GM12878 (cell line): Measurements from ENCODE around the gene SYMPK. TPM values are rescaled to one million over a fixed set of nuclear protein-coding genes. Genes with fewer than 3 reads are reported as not detected.

ENCODE experiments used
- ATAC-seq: fragments of 200-7000 bp; cut with Tn5 transposase; 3 replicates; pipeline ENCODE4 v1.9.1; 2020; ENCODE audit warnings: mild to moderate bottlenecking, moderate library complexity
- BruUV-seq: library from RNA; stranded (reverse); fragments of 400-500 nt; replicated peaks from 2 replicates; lab custom pipeline; 2021; lab: Mats Ljungman, UMichigan
- CTCF ChIA-PET: fragments of 300-600 bp; sonication (Branson Sonifier 250); formaldehyde crosslinking; extraction: SDS; loops from one replicate; lab custom pipeline; 2021; ENCODE audit warnings: inconsistent platforms; lab: Yijun Ruan, JAX
- POLR2A ChIA-PET: fragments of 350-600 bp; formaldehyde crosslinking; extraction: SDS; loops from one replicate; lab custom pipeline; 2021; ENCODE audit warnings: inconsistent platforms; lab: Charles Lee
- RAD21 ChIA-PET: fragments of 300-600 bp; sonication (Branson Sonifier 250); formaldehyde crosslinking; loops from one replicate; lab custom pipeline; 2023; ENCODE audit warnings: antibody characterized with exemption; ENCODE audit not compliant: unreplicated experiment; lab: Charles Lee
- SMC1A ChIA-PET: fragments of 300-600 bp; sonication (Branson Sonifier 250); formaldehyde crosslinking; loops from one replicate; lab custom pipeline; 2023; ENCODE audit not compliant: unreplicated experiment, uncharacterized antibody; lab: Charles Lee
- DNase-seq: peaks from one replicate; pipeline ENCODE4 v3.0.0-alpha.2; 2011; ENCODE audit warnings: low read depth, low spot score
- FAIRE-seq: peaks from 3 replicates; lab custom pipeline; 2011; peaks lifted over from hg19 to GRCh38; lab: Jason Lieb, UNC
- H2AFZ ChIP-seq: 2 replicates; pipeline ENCODE4 v1.6.0; 2011; ENCODE audit warnings: low read depth, low read length, control low read depth; ENCODE audit not compliant: control insufficient read depth
- H3K27ac ChIP-seq: 2 replicates; pipeline ENCODE4 v1.5.1; 2011; ENCODE audit warnings: control low read depth; ENCODE audit not compliant: control insufficient read depth, insufficient read depth
- H3K27me3 ChIP-seq, 2 experiments: replicated peaks in 1 of 2; 2 replicates each; pipeline versions ENCODE4 v1.6.0 to v1.6.1; 2011; ENCODE audit warnings: low read length in 1 of 2; ENCODE audit not compliant: control insufficient read depth in 2 of 2, insufficient read depth in 2 of 2
- H3K36me3 ChIP-seq, 2 experiments: 2 replicates each; pipeline ENCODE4 v1.5.1; 2011; ENCODE audit warnings: low read length in 1 of 2; ENCODE audit not compliant: control insufficient read depth in 2 of 2, insufficient read depth in 2 of 2
- H3K4me1 ChIP-seq: 2 replicates; pipeline ENCODE4 v1.6.1; 2011; ENCODE audit warnings: mild to moderate bottlenecking, low read length, moderate library complexity, mixed read lengths; ENCODE audit not compliant: control insufficient read depth, insufficient read depth
- H3K4me2 ChIP-seq: 2 replicates; pipeline ENCODE4 v1.6.0; 2011; ENCODE audit warnings: control low read depth; ENCODE audit not compliant: control insufficient read depth, insufficient read depth
- H3K4me3 ChIP-seq: fragments of 200-600 bp; sonication (generic); 2 replicates; pipeline ENCODE4 v1.5.1; 2016
- H3K79me2 ChIP-seq: 2 replicates; pipeline ENCODE4 v1.6.0; 2011; ENCODE audit warnings: low read length; ENCODE audit not compliant: control insufficient read depth, insufficient read depth
- H3K9ac ChIP-seq: 2 replicates; pipeline ENCODE4 v1.8.0; 2011; ENCODE audit warnings: low read length, control low read depth, mixed read lengths; ENCODE audit not compliant: control insufficient read depth, insufficient read depth
- H3K9me3 ChIP-seq: replicated peaks from 3 replicates; pipeline ENCODE4 v1.5.1; 2011; ENCODE audit warnings: mild to moderate bottlenecking, low read length; ENCODE audit not compliant: control insufficient read depth, insufficient read depth
- H4K20me1 ChIP-seq: 2 replicates; pipeline ENCODE4 v1.6.0; 2011; ENCODE audit not compliant: control insufficient read depth, insufficient read depth
- ATF3 ChIP-seq: IDR thresholded peaks from 2 replicates; pipeline ENCODE4 v1.6.1; 2011; ENCODE audit warnings: low read depth, mild to moderate bottlenecking, low read length, moderate library complexity, borderline replicate concordance; ENCODE audit errors: extremely low read depth
- ATF7 ChIP-seq: fragments of 450-650 bp; IDR thresholded peaks from 2 replicates; pipeline ENCODE4 v1.6.1; 2016; ENCODE audit warnings: low read depth, mild to moderate bottlenecking
- BCL3 ChIP-seq: IDR thresholded peaks from 2 replicates; pipeline ENCODE4 v1.6.1; 2011; ENCODE audit warnings: borderline replicate concordance, low read depth, mild to moderate bottlenecking, moderate library complexity, low read length; ENCODE audit not compliant: insufficient read depth, poor library complexity, severe bottlenecking
- BMI1 ChIP-seq: fragments of 450-650 bp; IDR thresholded peaks from 2 replicates; pipeline ENCODE4 v1.6.1; 2016; ENCODE audit warnings: mild to moderate bottlenecking, moderate library complexity, borderline replicate concordance
- EGR1 ChIP-seq, 2 experiments: IDR thresholded peaks; 1 replicate in 1 of 2; 2 replicates in 1 of 2; pipeline ENCODE4 v1.6.1; 2011 to 2012; ENCODE audit warnings: low read depth in 2 of 2, low read length in 2 of 2, borderline replicate concordance in 1 of 2, mild to moderate bottlenecking in 1 of 2, moderate library complexity in 1 of 2
- ETV6 ChIP-seq, 2 experiments: fragments of 450-650 bp in 1 of 2; IDR thresholded peaks in 1 of 2; conservative IDR thresholded peaks in 1 of 2; 2 replicates each; pipeline ENCODE4 v1.6.1; 2014; ENCODE audit warnings: antibody characterized with exemption in 1 of 2, borderline replicate concordance in 1 of 2, low read depth in 1 of 2, mild to moderate bottlenecking in 1 of 2, moderate library complexity in 1 of 2
- FOXM1 ChIP-seq: IDR thresholded peaks from 2 replicates; pipeline ENCODE4 v1.6.1; 2012; ENCODE audit warnings: low read depth, mild to moderate bottlenecking, inconsistent platforms, low read length, moderate library complexity
- GATAD2B ChIP-seq: fragments of 450-650 bp; conservative IDR thresholded peaks from 2 replicates; pipeline ENCODE4 v1.6.1; 2017; ENCODE audit warnings: low read depth, mild to moderate bottlenecking, moderate library complexity
- RELA ChIP-seq: fragments of 450-650 bp; IDR thresholded peaks from 2 replicates; pipeline ENCODE4 v1.8.0; 2014; ENCODE audit warnings: borderline replicate concordance; ENCODE audit not compliant: partially characterized antibody
- RELB ChIP-seq: fragments of 450-650 bp; IDR thresholded peaks from 2 replicates; pipeline ENCODE4 v1.6.1; 2017; ENCODE audit warnings: low read depth, mild to moderate bottlenecking, moderate library complexity
- RUNX3 ChIP-seq: IDR thresholded peaks from 2 replicates; pipeline ENCODE4 v1.6.1; 2012; ENCODE audit warnings: low read length, inconsistent platforms
- SMAD1 ChIP-seq: fragments of 450-650 bp; IDR thresholded peaks from 2 replicates; pipeline ENCODE4 v1.6.1; 2018; ENCODE audit warnings: mild to moderate bottlenecking, low read depth; ENCODE audit not compliant: partially characterized antibody
- SMC3 ChIP-seq: IDR thresholded peaks from 2 replicates; pipeline ENCODE4 v1.6.1; 2011; ENCODE audit warnings: low read length, improper control_type of control experiment, borderline replicate concordance
- WGBS: methylation state at CpG from one replicate; pipeline ENCODE4 v1.1.6; 2016; ENCODE audit warnings: low lambda C conversion rate; ENCODE audit not compliant: insufficient replicate concordance, insufficient coverage; ENCODE audit errors: missing lambda C conversion rate; 5-methylcytosine and 5-hydroxymethylcytosine counted together
- in situ Hi-C: fragments of 300-500 bp; cut with MboI; formaldehyde crosslinking; loops from 9 replicates; pipeline ENCODE4 v1.14.3; 2018; ENCODE audit warnings: mixed read lengths
- intact Hi-C: fragments of 100-400 bp; cut with micrococcal nuclease; formaldehyde crosslinking; loops from one replicate; pipeline ENCODE4 v1.14.2; 2022; ENCODE audit not compliant: unreplicated experiment
- polyA plus RNA-seq, 11 experiments: library from polyadenylated mRNA; depleted of rRNA in 4 of 11; unstranded in 6 of 11; stranded (reverse) in 5 of 11; fragments of >200 nt; fragmentation: Nextera tagmentation in 4 of 11; fragmentation: Illumina TruSeq in 1 of 11; extraction: Ambion mirVana in 4 of 11; extraction: Trizol in 1 of 11; gene quantifications; 1 replicate in 1 of 11; 2 replicates in 10 of 11; pipeline versions ENCODE4 v1.2.1 to v1.2.3, GENCODE V29; 2011 to 2016; ENCODE audit warnings: inconsistent platforms in 2 of 11, missing spikeins in 2 of 11, low read depth in 1 of 11
- total RNA-seq, 4 experiments: library from RNA; depleted of rRNA in 3 of 4; stranded (reverse); fragments of >200 nt in 3 of 4; fragmentation: Illumina TruSeq in 1 of 4; extraction: Trizol in 1 of 4; gene quantifications; 2 replicates each; pipeline versions ENCODE4 v1.2.1 to v1.2.3, GENCODE V29; 2013 to 2021

Gene SYMPK
- total and polyA plus RNA-seq, 10 of the 15 experiments (the other 5 are each of a cell fraction or from before 2014, with no cell fraction given), result 0.49 to 109 (median 42.5) TPM

- no peaks in the 10 kb centered on the region for H3K36me3 ChIP-seq
- peak overlapping the region; percentile 86 for H2AFZ ChIP-seq
- DNase-seq (no peak), FAIRE-seq (no peak), ATAC-seq (peak; percentile 81)
- RAD21 ChIA-PET, result interaction anchor here (1.2 kb wide), 1 partner anchor 11 kb away, joined by 4 read pairs; the partner anchor contains the start of gene FOXA3
- H3K4me3 ChIP-seq, result no peak overlapping the region
- H4K20me1 ChIP-seq, result no peaks in the 10 kb centered on the region
- CTCF ChIA-PET, result interaction anchor here (1.1 to 1.2 kb wide), 2 partner anchors 11 to 12 kb away, joined by 3 read pairs; partner anchors contain the start of gene FOXA3
- H3K9ac ChIP-seq, result peak overlapping the region; percentile 69
- peak; percentile 44; the same call in 1 of the 2 replicates for TF ChIP-seq ATF7
- TF ChIP-seq RUNX3, result 0 out of 2 replicates have a peak, but pooled peaks have one; percentile 23
- TF ChIP-seq SMC3, result no peak
- peak; percentile 18 for TF ChIP-seq SMAD1
- 0 out of 3 replicates have a peak, but pooled peaks of 1 of the 2 experiments have one; percentile 29 for TF ChIP-seq EGR1 (IDR thresholded peaks at IDR 0.05; ENCODE audit: borderline replicate concordance in 1 of 2, low read depth in 2 of 2, low read length in 2 of 2)
- no peak for TF ChIP-seq RELA
- TF ChIP-seq GATAD2B, result no peak
- no peak for TF ChIP-seq FOXM1
- H3K79me2 ChIP-seq, result no peaks in the 10 kb centered on the region
- peak overlapping the region; percentile 81 for H3K4me2 ChIP-seq
- SMC1A ChIA-PET, result interaction anchor here (1.2 kb wide), 1 partner anchor 11 kb away, joined by 4 read pairs; no protein-coding TSS in a partner anchor
- H3K27me3 ChIP-seq, result no peaks in the 10 kb centered on the region
- no TSS peak for BruUV-seq
- peaks cover 9% of the 10 kb centered on the region for H3K4me1 ChIP-seq
- intact Hi-C loops (no loop called here), in situ Hi-C loops (no loop called here)
- H3K27ac ChIP-seq, result peak overlapping the region; percentile 17; the same call in 1 of the 2 replicates
- 20% methylated on average over 2 of the region's 4 CpGs for WGBS
- H3K9me3 ChIP-seq, result no peaks in the 10 kb centered on the region
- POLR2A ChIA-PET, result interaction anchor here (0.7 to 1.5 kb wide), 5 partner anchors 10 to 1031 kb away, joined by 3 to 4 read pairs (median 3); partner anchors contain the start of genes FOXA3, IRF2BP1 and SYMPK
These were observed 13.1 kb upstream of the SYMPK start for GRCh38 chr19:45876161-45876410.

- no peak for FAIRE-seq
- 38% methylated on average over 7 of the region's 7 CpGs for WGBS
- TF ChIP-seq BMI1 (no peak), ETV6 (conservative IDR thresholded peaks at IDR 0.05 in 1 of 2, IDR thresholded peaks at IDR 0.05 in 1 of 2; ENCODE audit: borderline replicate concordance in 1 of 2, low read depth in 1 of 2) (no peak), RELB (no peak), BCL3 (no peak), ATF3 (no peak)
These were observed 11.6 kb upstream of the SYMPK start for GRCh38 chr19:45874620-45874966.

More at GRCh38 chr19:45874620-45874966, 11.6 kb upstream of the SYMPK start:
- Histone ChIP-seq H3K36me3 (no peaks in the 10 kb centered on the region), H4K20me1 (no peaks in the 10 kb centered on the region), H3K4me2 (no peak overlapping the region), H3K4me1 (peaks cover 8% of the 10 kb centered on the region), H3K27me3 (no peaks in the 10 kb centered on the region), H3K27ac (no peak overlapping the region), H3K9ac (no peak overlapping the region), H3K4me3 (no peak overlapping the region), H3K9me3 (no peaks in the 10 kb centered on the region), H3K79me2 (no peaks in the 10 kb centered on the region), H2AFZ (no peak overlapping the region)
- RAD21 ChIA-PET, result no interaction called here
- POLR2A ChIA-PET, result interaction anchor here (1.4 kb wide), 1 partner anchor 9 kb away, joined by 3 read pairs; no protein-coding TSS in a partner anchor
- CTCF ChIA-PET, result interaction anchor here (1.5 kb wide), 1 partner anchor 11 kb away, joined by 6 read pairs; the partner anchor contains the start of gene SYMPK
- DNase-seq (no peak), ATAC-seq (no peak)
- in situ Hi-C loops, result no loop called here
- intact Hi-C loops, result no loop called here
- SMC1A ChIA-PET, result no interaction called here
- no TSS peak for BruUV-seq
